IMR-90 (cell line): Measurements from ENCODE around the gene THSD7B. TPM values are rescaled to one million over a fixed set of nuclear protein-coding genes. Genes with fewer than 3 reads are reported as not detected.

Experiments used
- ATAC-seq: fragments of 200-7000 bp; cut with Tn5 transposase; 2 replicates; pipeline ENCODE4 v1.9.1; 2020; ENCODE audit warnings: low read depth, mild to moderate bottlenecking, moderate library complexity
- BruUV-seq: library from RNA; stranded (reverse); fragments of 400-500 nt; replicated peaks from 2 replicates; lab custom pipeline; 2021; lab: Mats Ljungman, UMichigan
- CTCF ChIA-PET: fragments of 300-600 bp; formaldehyde crosslinking; extraction: SDS; loops from one replicate; lab custom pipeline; 2021; ENCODE audit warnings: antibody characterized with exemption; lab: Yijun Ruan, JAX
- POLR2A ChIA-PET: fragments of 300-600 bp; sonication (Branson Sonifier 250); formaldehyde crosslinking; loops from one replicate; lab custom pipeline; 2022; ENCODE audit warnings: antibody characterized with exemption; ENCODE audit not compliant: unreplicated experiment; lab: Charles Lee
- DNase-seq: peaks from one replicate; pipeline ENCODE4 v3.0.0; 2013
- H2AFZ ChIP-seq: replicated peaks from 2 replicates; pipeline ENCODE3; 2013; ENCODE audit warnings: low read length, mild to moderate bottlenecking; ENCODE audit not compliant: poor library complexity
- H2AK5ac ChIP-seq: 2 replicates; pipeline ENCODE4 v1.6.1; 2013; ENCODE audit warnings: low read depth, low read length, inconsistent platforms
- H2AK9ac ChIP-seq: replicated peaks from 2 replicates; pipeline ENCODE3; 2013; ENCODE audit warnings: mild to moderate bottlenecking, low read depth, low read length, moderate library complexity; ENCODE audit not compliant: poor library complexity
- H2BK120ac ChIP-seq: 2 replicates; pipeline ENCODE4 v1.6.1; 2013; ENCODE audit warnings: low read depth, low read length, inconsistent platforms
- H2BK15ac ChIP-seq: 3 replicates; pipeline ENCODE4 v1.6.1; 2013; ENCODE audit warnings: low read depth, low read length, inconsistent platforms
- H2BK20ac ChIP-seq: 2 replicates; pipeline ENCODE4 v1.6.1; 2013; ENCODE audit warnings: low read depth, mild to moderate bottlenecking, inconsistent platforms, low read length, moderate library complexity
- H2BK5ac ChIP-seq: 2 replicates; pipeline ENCODE4 v1.6.1; 2013; ENCODE audit warnings: mild to moderate bottlenecking, low read depth, low read length, inconsistent platforms; ENCODE audit not compliant: poor library complexity, severe bottlenecking
- H3K14ac ChIP-seq: replicated peaks from 2 replicates; pipeline ENCODE4 v1.6.1; 2013; ENCODE audit warnings: low read depth, low read length, inconsistent platforms
- H3K18ac ChIP-seq: 2 replicates; pipeline ENCODE4 v1.6.1; 2013; ENCODE audit warnings: low read depth, low read length, control low read depth
- H3K23ac ChIP-seq: 2 replicates; pipeline ENCODE4 v1.6.1; 2013; ENCODE audit warnings: low read depth, low read length, inconsistent platforms
- H3K27ac ChIP-seq: 2 replicates; pipeline ENCODE4 v1.5.1; 2013; ENCODE audit warnings: mild to moderate bottlenecking, control low read depth, low read length; ENCODE audit not compliant: insufficient read depth
- H3K27me3 ChIP-seq: 2 replicates; pipeline ENCODE4 v1.6.1; 2013; ENCODE audit warnings: low read length; ENCODE audit not compliant: control insufficient read depth, insufficient read depth
- H3K36me3 ChIP-seq: 2 replicates; pipeline ENCODE4 v1.6.1; 2013; ENCODE audit warnings: low read length, mixed read lengths; ENCODE audit not compliant: control insufficient read depth, insufficient read depth
- H3K4ac ChIP-seq: 2 replicates; pipeline ENCODE4 v1.6.1; 2013; ENCODE audit warnings: low read depth, low read length, inconsistent platforms
- H3K4me1 ChIP-seq: 2 replicates; pipeline ENCODE4 v1.6.1; 2013; ENCODE audit warnings: low read length, mixed read lengths; ENCODE audit not compliant: control insufficient read depth, insufficient read depth
- H3K4me2 ChIP-seq: 2 replicates; pipeline ENCODE4 v1.6.1; 2013; ENCODE audit warnings: low read depth, mild to moderate bottlenecking, control low read depth, low read length, moderate library complexity
- H3K4me3 ChIP-seq: 2 replicates; pipeline ENCODE4 v1.5.1; 2013; ENCODE audit warnings: low read depth, mild to moderate bottlenecking, control low read depth, low read length, moderate library complexity; ENCODE audit not compliant: insufficient read depth
- H3K56ac ChIP-seq: 2 replicates; pipeline ENCODE4 v1.6.1; 2013; ENCODE audit warnings: low read length, inconsistent platforms; ENCODE audit not compliant: insufficient read depth; ENCODE audit errors: extremely low read depth
- H3K79me1 ChIP-seq, 2 experiments: 2 replicates each; pipeline ENCODE4 v1.6.1; 2013; ENCODE audit warnings: low read length in 2 of 2, inconsistent platforms in 1 of 2, low read depth in 1 of 2
- H3K9ac ChIP-seq: 2 replicates; pipeline ENCODE4 v1.6.1; 2013; ENCODE audit warnings: low read depth, low read length, control low read depth
- H3K9me1 ChIP-seq: 2 replicates; pipeline ENCODE4 v1.6.1; 2013; ENCODE audit warnings: low read length, inconsistent platforms; ENCODE audit not compliant: insufficient read depth
- H3K9me3 ChIP-seq: 2 replicates; pipeline ENCODE4 v1.6.1; 2013; ENCODE audit warnings: low read length; ENCODE audit not compliant: control insufficient read depth, insufficient read depth
- H4K20me1 ChIP-seq: 2 replicates; pipeline ENCODE4 v1.6.1; 2013; ENCODE audit warnings: low read length, inconsistent platforms; ENCODE audit not compliant: insufficient read depth
- H4K5ac ChIP-seq: 2 replicates; pipeline ENCODE4 v1.6.1; 2013; ENCODE audit warnings: mild to moderate bottlenecking, low read depth, low read length, control low read depth
- H4K8ac ChIP-seq, 2 experiments: 2 replicates each; pipeline ENCODE4 v1.6.1; 2013; ENCODE audit warnings: low read depth in 2 of 2, low read length in 2 of 2, control low read depth in 1 of 2, inconsistent platforms in 1 of 2
- H4K91ac ChIP-seq: 2 replicates; pipeline ENCODE4 v1.6.1; 2013; ENCODE audit warnings: low read depth, low read length, inconsistent platforms; ENCODE audit not compliant: insufficient read depth
- BHLHE40 ChIP-seq: fragments of 150-350 bp; IDR thresholded peaks from 2 replicates; pipeline ENCODE4 v1.6.1; 2016; ENCODE audit warnings: mild to moderate bottlenecking, low read depth, low read length
- CTCF ChIP-seq: conservative IDR thresholded peaks from 2 replicates; pipeline ENCODE4 v1.5.1; 2012; ENCODE audit warnings: mild to moderate bottlenecking, low read depth, low read length, improper control_type of control experiment
- MAFK ChIP-seq: IDR thresholded peaks from 2 replicates; pipeline ENCODE4 v1.6.1; 2012; ENCODE audit warnings: low read depth, low read length, improper control_type of control experiment
- MXI1 ChIP-seq: IDR thresholded peaks from 2 replicates; pipeline ENCODE4 v1.6.1; 2012; ENCODE audit warnings: low read depth, mild to moderate bottlenecking, low read length, moderate library complexity, borderline replicate concordance
- POLR2A ChIP-seq: IDR thresholded peaks from 2 replicates; pipeline ENCODE4 v1.6.1; 2012; ENCODE audit warnings: mild to moderate bottlenecking, low read depth, low read length
- RAD21 ChIP-seq: IDR thresholded peaks from 2 replicates; pipeline ENCODE4 v1.6.1; 2012; ENCODE audit warnings: low read length, improper control_type of control experiment
- RCOR1 ChIP-seq: IDR thresholded peaks from 2 replicates; pipeline ENCODE4 v1.6.1; 2012; ENCODE audit warnings: mild to moderate bottlenecking, low read length, improper control_type of control experiment; ENCODE audit not compliant: insufficient replicate concordance
- RFX5 ChIP-seq: IDR thresholded peaks from 2 replicates; pipeline ENCODE4 v1.8.0; 2012; ENCODE audit warnings: low read depth, mild to moderate bottlenecking, low read length, moderate library complexity
- SMC3 ChIP-seq: fragments of 150-350 bp; IDR thresholded peaks from 2 replicates; pipeline ENCODE4 v1.6.1; 2016; ENCODE audit warnings: low read depth, mild to moderate bottlenecking, antibody characterized with exemption, low read length, moderate library complexity
- USF2 ChIP-seq: fragments of 150-350 bp; IDR thresholded peaks from 2 replicates; pipeline ENCODE4 v1.6.1; 2017; ENCODE audit warnings: mild to moderate bottlenecking, antibody characterized with exemption, low read length, low read depth
- WGBS, 2 experiments: methylation state at CpG; one replicate each; pipeline versions ENCODE4 v1.1.5 to v1.1.7; 2013; ENCODE audit warnings: missing lambda C conversion rate in 2 of 2; ENCODE audit not compliant: insufficient read length in 1 of 2; ENCODE audit errors: extremely low coverage in 2 of 2; 5-methylcytosine and 5-hydroxymethylcytosine counted together
- dilution Hi-C: fragments of 300-500 bp; cut with HindIII; formaldehyde crosslinking; loops from one replicate; pipeline ENCODE4 v1.14.3; 2018; ENCODE audit warnings: low sequenced_read_pairs; ENCODE audit not compliant: unreplicated experiment
- in situ Hi-C: fragments of 300-500 bp; cut with MboI; formaldehyde crosslinking; loops from 3 replicates; pipeline ENCODE4 v1.14.3; 2019; ENCODE audit warnings: low sequenced_read_pairs, inconsistent platforms, mixed read lengths
- intact Hi-C: fragments of 100-400 bp; cut with micrococcal nuclease; formaldehyde crosslinking; loops from 2 replicates; pipeline ENCODE4 v1.10.0; 2022
- polyA plus RNA-seq, 3 experiments: library from polyadenylated mRNA; depleted of rRNA; stranded (reverse); fragments of >200 nt; gene quantifications; 2 replicates each; pipeline ENCODE4 v1.2.3, GENCODE V29; 2012; ENCODE audit warnings: low replicate concordance in 1 of 3
- total RNA-seq: library from RNA; depleted of rRNA; stranded (reverse); fragments of >200 nt; gene quantifications from 2 replicates; pipeline ENCODE4 v1.2.3, GENCODE V29; 2012

The THSD7B gene
- total and polyA plus RNA-seq, 2 of the 4 experiments (the other 2 are of a cell fraction) = not detected

GRCh38 chr2:137348301-137348700 lies 583.0 kb downstream of the THSD7B start:
- in situ Hi-C loops (no loop called here), intact Hi-C loops (no loop called here), dilution Hi-C loops (no loop called here)
- Histone ChIP-seq H2AFZ (no peak overlapping the region), H2AK9ac (no peak overlapping the region), H2BK15ac (no peak overlapping the region), H3K4me3 (no peak overlapping the region), H2AK5ac (no peak overlapping the region), H3K27me3 (no peaks in the 10 kb centered on the region), H2BK20ac (no peak overlapping the region), H2BK120ac (no peak overlapping the region), H2BK5ac (no peak overlapping the region), H4K5ac (no peak overlapping the region), H4K91ac (no peak overlapping the region), H3K56ac (no peak overlapping the region), H3K9me1 (no peaks in the 10 kb centered on the region), H3K4me2 (no peak overlapping the region), H3K79me1 (no peaks in the 10 kb centered on the region), H3K4me1 (no peaks in the 10 kb centered on the region), H3K27ac (no peak overlapping the region), H4K20me1 (no peaks in the 10 kb centered on the region), H3K36me3 (no peaks in the 10 kb centered on the region), H3K4ac (no peak overlapping the region), H3K9ac (no peak overlapping the region), H3K14ac (no peak overlapping the region), H3K18ac (no peak overlapping the region), H3K23ac (no peak overlapping the region), H3K9me3 (no peaks in the 10 kb centered on the region; the same call in 1 of the 2 replicates), H4K8ac (no peak overlapping the region)
- ChIA-PET CTCF (no interaction called here), POLR2A (no interaction called here)
- ATAC-seq (no peak), DNase-seq (no peak)
- no TSS peak for BruUV-seq
- TF ChIP-seq MXI1 (no peak), CTCF (no peak), BHLHE40 (no peak), RAD21 (no peak), RCOR1 (no peak), USF2 (no peak), MAFK (no peak), SMC3 (no peak), POLR2A (no peak), RFX5 (no peak)
- no CpG with 5 or more reads among the region's 3 CpGs for WGBS, 2 experiments
